GM18868 (cell line): ENCODE results near the gene WFIKKN1.

ENCODE experiments used
- ATAC-seq: cut with Tn5 transposase; IDR thresholded peaks from one replicate; pipeline ENCODE4 v1.9.1; 2021; ENCODE audit warnings: mild to moderate bottlenecking, moderate library complexity; ENCODE audit not compliant: unreplicated experiment

Gene WFIKKN1

DNA sequence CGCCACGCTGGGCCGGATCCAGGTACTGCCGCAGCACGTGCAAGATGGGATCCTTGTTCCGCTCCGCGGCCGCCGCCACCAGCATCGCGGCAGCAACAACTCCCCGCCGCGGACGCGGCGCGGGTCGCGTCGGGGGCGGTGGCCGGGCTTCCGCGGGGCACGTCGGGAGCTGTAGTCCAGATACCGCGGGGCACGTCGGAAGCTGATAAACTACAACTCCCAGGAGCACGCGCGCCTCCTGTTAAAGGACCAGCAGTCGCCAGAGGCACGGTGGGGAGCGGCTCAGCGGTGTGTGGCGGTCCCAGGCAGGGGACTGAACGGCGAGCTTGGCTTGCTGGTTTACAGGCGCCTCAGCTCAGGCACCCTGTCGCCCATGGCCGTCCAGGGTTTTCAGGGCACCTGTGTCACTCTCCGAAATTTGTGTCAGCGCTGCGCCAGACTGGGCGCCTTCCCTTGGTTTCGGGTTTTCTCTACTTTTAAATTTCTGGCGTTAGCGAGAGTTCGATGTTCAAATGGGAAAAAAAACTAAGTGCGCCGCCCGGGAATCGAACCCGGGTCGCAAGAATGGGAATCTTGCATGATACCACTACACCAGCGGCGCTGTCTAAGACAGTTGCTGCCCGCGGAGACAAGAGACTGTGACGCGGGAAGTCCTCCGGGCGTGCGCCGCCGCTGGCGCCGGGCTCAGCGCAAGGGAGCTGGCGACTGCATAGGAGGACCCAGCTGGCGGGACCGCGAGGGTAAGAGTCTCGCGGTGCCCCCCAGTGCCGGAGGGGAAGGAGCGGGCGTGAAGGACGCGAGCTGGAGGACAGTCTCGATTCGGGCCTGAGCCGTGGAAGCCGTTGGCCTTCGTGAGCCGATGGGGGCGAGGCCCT is 5.7 kb downstream of the WFIKKN1 start, which contains the start of gene METTL26:
TSS of gene METTL26 (minus strand) at position 100 of the 875 bp plus-strand sequence. CDS start at position 85, 15 bp downstream.
- ATAC-seq = peak; percentile 75

DNA sequence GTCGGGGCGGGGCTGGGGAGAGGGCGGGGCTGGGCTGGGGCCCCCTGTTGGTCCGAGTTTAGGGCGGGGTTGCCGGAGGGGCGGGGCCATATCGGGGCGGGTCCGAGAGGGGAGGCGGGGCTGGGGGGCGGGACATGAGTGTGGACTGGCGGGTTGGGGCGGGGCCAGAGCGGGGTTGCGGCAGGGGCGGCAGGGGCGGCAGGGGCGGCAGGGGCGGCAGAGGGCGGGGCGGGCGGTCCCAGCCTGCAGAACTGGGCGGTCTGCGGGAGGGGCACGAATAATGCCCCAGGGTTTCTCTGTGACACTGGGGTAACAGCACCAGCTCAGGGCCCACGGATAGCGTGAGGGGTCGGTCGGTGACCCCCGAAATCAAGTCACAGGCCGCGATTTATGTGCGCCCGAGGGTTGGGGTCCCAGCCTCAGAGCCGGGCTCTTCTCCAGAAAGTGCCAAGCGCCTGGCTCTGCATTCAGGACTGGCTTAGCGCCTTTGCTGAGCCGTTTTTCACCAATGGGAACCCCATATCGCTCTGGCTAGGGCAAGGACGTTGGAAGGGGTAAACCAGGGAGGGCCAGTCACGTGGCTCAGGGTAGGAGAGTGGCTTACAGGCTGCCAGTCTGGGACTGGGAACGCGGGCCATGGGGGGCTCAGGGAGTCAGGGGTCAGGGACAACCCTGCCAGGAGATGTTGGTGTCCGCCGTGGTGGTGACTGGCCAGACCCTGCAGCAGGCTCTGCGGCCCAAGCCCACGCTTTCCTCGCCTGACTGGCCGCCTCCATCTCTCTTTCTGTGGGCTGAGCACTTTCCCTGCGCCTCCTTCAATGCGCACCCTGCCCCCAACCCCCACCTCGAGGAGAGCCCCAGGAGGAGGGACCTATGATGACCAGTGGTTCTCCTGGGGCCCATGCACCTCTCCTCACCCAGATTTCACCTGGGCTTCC is 6.6 kb downstream of the WFIKKN1 start:
- ATAC-seq = no peak

DNA sequence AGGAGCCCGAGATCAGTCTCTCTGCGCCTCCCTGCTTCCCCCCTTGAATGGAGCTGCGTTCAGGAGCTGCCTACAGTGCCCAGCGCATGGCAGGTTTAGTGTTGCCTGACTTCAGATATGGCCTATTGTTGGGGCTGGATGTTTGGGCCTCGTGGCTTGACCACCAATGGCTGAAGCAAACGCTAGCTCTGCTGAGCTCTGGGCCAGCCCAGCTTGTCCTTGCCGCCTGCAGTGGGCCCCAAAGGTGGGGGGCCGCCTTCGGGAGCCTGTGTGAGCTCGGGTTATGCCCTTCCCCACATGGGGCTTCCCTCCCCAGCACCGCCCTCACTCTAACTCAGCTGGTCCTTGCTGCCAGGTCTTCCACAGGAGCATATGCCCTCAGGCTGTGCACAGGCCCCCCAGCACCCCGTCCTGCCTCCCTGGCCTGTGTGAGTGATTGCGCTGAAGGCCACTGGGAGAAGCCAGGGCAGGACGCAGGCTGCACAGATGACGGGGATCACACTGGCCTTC is 7.3 kb downstream of the WFIKKN1 start:
- ATAC-seq = no peak

DNA sequence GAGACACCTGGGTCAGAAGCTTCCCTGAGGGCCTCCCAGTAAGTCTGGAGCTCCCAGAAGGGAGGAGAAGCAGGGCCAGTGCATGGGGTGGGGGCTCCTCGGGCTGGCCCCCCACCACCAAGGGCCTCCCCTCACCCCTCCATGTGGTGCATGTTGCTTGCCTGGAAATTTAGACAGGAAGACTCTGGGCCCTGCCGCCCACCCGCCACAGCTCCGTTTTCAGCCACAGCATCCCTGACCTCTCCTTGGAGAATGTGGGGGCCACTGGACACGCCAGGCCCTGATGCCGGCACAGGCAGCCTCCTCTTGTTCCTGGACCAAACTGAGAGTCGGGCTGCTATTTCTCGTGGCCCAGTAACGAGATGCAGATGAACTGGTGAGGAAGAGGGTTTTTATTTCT is 8.1 kb downstream of the WFIKKN1 start:
- ATAC-seq = no peak

DNA sequence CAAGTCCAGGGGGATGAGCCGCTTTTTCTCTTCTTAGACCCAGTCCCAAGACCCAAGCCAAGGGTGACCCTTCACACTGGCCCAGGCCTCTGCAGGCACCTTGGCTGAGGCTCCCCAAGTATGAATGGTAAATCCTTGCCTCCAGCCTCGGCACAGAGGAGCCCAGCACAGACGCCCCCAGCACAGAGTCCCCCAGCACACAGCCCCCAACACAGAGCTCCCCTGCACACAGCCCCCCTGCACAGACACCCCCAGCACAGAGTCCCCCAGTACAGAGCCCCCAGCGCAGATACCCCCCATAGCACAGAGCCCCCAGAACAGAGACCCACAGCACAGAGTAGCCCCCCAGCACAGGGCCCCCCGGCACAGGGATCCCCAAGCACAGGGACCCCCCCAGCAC is 9.8 kb downstream of the WFIKKN1 start:
- ATAC-seq = no peak

DNA sequence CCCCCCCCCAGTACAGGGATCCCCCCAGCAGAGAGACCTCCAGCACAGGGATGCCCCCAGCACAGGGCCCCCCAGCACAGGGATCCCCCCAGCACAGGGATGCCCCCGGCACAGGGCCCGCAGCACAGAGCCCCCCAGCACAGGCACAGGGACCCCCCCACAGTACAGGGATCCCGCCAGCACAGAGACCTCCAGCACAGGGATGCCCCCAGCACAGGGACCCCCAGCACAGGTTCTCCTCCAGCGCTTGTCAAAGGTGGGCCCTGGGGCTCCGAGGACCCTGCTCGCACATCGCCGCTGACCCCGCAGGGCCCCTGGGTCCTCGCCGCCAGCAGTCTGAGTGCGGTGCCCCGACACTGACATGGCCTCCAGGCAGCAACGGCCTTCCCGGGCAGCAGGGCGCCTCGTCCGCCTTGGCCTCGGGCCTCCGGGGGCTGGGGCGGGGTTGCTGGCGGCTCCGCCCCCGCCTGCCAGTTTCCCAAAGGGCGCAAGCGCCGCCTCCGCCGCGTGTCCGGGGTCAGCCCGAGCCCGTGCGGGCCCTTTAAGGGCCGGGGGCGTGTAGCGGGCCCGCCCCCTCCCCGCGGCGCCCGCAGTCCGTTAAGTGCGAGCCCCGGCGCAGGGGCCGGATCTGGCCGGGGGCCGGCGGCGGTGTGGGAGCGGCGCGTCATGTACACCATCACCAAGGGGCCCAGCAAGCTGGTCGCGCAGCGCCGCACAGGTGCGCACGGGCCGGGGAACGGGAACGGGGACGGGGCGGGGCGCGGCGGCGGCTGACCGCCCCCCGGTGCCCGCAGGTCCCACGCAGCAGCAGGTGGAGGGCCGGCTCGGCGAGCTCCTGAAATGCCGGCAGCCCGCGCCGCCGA is 10.8 kb downstream of the WFIKKN1 start, which contains the start of gene MCRIP2:
TSS of gene MCRIP2 (plus strand) at position 503 of the 863 bp plus-strand sequence. CDS start at position 667, 164 bp downstream.
- ATAC-seq = no peak

DNA sequence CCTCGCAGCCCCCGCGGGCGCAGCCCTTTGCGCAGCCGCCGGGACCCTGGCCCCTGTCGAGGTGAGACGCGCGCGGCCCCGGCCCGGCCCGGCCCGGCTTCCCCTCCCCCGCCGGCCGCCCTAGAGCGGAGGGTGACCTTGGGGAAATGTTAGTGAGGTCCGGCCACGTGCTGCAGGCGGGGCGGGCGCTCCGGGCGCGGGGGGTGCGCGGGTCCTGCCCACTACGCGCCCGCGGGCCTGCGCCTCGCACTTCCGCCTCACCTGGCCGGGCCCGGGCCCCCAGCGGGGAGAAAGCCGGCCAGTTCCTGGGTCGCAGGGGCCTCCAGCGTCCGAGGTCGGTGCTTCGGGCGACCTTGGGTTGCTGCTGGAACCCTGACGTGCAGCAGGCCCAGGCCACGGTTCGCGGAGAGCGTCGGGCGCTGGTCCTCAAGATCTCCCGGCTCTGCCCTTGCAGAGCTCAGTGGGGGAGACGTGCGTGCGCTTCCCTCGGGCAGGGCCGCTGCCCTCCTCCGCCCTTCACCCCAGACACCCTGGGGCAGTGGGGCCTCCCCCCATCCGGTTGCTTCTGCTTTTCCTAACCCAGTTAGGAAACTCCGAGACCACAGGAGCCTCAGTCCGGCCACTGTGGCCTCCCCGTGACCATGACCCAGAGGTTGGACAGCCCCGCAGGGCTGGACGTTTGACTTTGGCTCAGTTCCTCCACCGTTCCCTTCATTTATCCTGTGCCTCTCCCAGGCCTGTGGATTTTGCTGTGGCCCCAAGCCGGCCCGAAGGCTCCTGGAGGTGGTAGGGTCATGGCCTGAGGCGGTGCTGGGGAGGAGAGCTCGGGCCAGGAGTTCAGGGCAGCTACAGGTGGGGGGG is 11.6 kb downstream of the WFIKKN1 start:
- ATAC-seq = no peak

DNA sequence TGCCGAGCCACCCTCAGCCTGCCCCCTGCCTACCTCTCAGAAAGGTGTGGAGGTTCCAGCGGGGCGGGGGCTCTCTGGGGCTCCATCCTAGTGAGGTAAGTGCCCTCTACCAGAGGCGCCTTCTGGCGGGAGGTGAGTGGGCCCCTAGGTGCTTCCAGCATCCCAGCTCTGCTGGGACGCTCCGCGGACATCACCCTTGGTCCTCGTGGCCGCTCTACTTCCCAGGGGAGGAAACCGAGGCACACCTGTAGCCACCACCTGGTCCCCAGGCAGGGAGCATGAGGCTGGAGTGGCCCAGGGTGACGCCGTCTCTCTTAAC is 12.2 kb downstream of the WFIKKN1 start:
- no peak for ATAC-seq

DNA sequence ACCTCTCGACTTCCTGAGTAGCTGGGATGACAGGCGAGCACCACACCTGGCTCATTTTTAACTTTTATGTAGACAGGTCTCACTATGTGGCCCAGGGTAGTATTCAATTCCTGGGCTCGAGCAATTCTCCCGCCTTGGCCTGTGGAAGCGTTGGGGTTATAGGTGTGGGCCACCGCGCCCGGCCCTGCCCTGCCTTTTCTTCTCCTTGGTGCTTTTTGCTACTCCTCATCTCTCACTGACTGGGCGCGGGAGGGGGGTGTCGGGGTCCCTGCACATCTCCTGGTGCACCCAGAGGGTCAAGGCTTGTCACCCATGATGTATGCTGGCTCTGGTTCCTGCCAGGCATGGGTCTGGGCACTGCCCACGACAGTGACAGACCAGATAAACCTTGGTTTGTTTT is 13.8 kb downstream of the WFIKKN1 start:
- ATAC-seq = no peak

DNA sequence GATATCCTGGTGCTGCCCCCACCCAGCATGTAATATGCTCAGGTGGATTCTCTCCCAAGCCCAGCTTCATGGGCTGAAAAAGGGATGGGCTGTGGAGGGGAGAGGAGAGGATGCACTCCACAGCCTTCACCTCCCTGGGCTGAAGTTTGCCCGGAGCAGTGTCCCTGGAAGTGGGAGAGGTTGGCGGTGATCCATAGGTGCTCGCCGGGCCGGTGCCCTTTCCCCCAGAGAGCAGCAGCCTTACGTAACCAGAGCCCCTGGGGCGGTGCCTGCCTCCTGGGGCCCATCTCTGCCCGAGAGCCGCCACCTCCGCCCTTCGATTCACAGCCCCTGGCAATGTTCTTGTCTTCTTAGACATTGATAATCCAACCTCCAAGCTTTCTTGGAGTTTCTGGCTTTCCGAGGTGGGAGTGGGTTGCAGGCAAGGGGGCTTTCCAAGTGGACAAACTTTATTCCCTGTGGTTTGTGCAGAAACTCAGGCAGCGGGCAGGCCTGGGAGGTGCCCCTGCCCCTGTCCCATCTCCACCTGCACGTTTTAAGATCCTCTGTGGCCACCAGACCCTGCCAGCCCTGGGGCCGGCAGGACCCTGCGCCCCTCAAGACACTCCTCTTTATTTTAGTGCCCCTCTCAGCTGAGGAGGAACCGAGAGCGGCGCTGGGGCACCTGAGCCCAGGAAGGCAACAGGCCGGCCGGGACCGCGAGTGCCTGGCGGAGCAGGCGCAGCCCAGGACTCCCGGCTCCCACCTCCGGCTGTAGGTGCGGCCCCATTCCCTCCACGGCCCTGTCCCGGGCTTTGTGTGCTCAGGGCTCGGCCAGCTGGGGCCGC is 15.3 kb downstream of the WFIKKN1 start:
- no peak for ATAC-seq

DNA sequence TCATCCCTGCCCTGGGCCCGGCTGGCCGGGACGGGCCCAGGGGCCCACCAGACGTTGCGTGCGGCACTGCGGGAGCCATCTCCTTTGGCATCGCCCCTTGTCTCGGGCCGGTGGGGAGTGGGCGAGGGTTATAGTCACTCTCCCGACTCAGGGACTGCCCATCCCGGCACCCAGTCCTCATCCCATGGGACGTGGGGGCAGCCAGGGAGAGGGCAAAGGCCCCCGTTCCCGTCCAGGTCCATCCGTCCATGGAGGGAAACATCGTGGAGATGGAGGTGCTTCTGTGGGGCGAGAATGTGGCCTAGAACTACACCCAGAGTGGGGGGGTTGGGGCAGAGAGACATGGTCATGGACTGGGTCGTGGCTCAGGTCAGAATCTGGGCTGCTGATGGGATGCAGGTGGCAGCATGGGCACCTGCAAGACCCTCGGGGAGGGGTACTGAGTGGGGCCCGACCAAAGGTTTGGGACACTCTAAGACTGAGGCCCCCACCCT is 15.9 kb downstream of the WFIKKN1 start:
- no peak for ATAC-seq

DNA sequence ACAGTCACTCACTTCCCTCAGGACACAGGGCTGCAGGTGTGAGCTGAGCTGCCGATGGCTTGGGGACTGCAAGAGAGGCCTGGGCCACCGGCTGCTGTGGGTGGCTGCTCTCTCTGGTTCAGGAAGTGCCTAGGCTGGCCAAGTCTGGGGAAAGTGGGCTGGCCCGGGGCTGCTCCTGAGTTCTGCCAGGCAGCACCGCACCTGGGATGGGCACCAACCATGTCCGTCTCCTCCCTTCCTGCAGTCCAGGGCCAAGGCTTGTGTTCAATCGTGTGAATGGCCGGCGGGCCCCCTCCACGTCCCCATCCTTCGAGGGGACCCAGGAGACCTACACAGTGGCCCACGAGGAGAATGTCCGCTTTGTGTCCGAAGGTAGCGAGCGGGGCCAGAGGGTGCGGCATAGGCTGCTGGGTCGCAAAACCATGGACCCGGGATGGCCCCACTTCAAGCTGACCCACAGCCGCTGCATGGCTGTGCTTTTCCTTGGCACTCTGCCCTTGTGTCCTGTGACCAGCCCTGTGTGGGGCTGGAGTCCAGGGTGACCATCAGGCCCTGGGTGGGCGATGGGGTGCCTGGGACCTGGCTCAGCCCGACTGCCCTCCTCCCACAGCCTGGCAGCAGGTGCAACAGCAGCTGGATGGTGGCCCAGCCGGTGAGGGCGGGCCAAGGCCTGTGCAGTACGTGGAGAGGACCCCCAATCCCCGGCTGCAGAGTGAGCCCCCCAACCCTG is 16.6 kb downstream of the WFIKKN1 start:
- no peak for ATAC-seq

DNA sequence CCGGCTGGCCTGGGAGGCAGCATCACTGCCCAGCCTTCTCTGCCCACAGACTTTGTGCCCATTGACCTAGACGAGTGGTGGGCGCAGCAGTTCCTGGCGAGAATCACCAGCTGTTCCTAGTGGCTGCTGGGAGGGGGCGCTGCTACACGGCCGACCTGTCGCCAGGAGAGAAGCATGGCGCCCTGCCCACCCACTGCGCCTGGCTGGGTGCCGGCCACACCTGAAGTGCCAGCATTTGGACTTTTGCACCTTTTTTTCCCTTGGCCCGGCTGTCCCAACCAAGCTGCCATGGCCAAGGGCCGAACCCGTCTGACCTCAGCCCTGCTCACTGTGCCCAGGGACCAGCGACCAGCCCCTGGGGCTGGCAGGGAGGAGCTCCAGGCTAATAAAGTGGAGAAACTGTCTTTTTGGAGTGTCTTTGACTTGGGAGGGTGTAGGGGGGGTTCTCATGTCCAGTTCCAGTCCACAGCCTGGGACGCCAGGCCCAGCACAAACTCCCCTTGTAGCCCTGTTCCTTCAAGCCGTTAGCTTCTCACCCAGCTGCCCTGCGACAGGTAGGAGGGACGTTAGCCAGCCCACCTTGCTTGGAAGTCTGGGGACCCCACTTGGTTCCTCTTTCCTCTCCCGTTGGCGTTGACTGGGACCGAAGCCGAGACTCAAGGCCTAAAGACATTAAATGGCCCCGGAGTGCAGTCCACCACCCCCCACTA is 17.4 kb downstream of the WFIKKN1 start:
- ATAC-seq = no peak

DNA sequence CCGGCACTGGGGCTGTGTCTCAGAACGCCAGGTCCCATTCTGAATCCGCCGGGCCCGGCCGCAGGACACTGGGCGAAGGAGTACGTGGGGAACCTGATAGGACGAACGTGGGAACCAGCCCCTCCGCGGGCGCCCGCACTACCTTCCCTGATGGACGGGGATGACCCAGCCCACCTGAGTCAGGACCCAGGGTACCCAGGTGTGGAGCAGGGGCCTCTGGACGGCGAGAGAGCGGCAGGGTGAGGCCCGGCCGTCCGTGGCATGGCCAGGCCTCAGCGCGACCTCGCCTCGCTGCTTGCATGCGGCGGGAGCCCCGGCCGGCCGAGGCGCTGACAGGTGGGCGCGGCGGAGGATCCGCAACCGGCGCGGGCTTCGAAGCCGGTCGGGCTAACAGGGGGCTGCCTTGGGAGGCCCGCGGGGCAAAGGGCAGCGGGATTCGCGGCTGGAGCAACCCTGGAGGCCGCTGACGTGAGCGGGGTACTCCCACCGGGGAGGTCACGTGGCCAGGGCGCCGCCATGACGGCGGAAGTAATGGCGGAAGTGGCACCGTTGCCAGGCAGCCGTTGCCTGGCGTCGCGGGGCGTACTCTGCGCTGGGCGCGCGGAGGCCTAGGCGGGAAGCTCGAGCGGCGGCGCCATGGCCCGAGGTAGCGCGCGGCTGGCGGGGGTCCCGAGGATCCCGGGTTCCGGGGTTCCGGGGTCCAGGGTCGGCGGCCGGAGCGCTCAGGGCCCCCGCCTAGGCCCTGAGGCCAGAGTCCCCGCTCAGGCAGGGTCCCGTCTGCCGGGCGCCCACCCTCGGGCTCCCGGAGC is 18.2 kb downstream of the WFIKKN1 start, which contains the start of gene WDR90:
TSS of gene WDR90 (plus strand) at position 585 of the 809 bp plus-strand sequence. CDS start at position 637, 52 bp downstream.
- ATAC-seq = peak; percentile 84

DNA sequence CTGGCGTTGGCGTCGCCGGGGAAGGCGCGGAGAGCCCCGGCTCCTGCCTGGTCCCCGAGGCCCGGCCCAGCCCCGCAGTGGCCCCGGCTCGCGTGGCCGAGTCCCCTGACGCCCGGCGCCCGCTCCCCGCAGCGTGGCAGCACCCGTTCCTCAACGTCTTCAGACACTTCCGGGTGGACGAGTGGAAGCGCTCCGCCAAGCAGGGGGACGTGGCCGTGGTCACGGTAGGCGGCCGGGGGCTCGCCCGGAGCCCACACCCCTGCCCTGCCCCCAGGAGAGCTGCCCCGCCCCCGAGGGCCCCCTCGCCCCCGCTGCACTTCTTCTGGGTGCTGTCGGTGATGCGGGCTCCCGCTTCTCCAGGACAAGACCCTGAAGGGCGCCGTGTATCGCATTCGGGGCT is 18.8 kb downstream of the WFIKKN1 start:
- peak; percentile 18 for ATAC-seq

DNA sequence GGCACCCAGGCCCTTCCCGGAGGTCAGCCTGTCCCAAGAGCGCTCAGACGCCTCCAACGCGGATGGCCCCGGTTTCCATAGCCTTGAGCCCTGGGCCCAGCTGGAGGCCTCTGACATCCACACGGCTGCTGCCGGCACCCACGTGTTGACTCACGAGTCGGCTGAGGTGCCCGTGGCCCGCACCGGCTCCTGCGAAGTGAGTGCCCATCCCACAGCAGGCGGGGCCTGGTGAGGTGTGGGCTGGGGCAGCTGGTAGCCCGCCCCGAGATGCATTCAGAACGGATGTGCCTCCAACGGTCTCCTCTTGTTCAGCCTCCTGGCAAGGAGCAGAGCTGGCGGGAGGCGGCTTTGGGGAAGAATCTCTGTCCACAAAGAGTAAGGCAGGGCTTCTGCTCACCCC is 21.1 kb downstream of the WFIKKN1 start:
- ATAC-seq = no peak
